ENCODE results near the gene PI4K2A. TPM values are rescaled to one million over a fixed set of nuclear protein-coding genes. Genes with fewer than 3 reads are reported as not detected.

The PI4K2A gene
- total and polyA plus RNA-seq, 4 experiments from 2014 or later: 8.5 to 9.9 (median 9.2) TPM

GRCh38 chr10:97618285-97618684, 22.2 kb upstream of the PI4K2A start:
- intact Hi-C loops (cut with micrococcal nuclease): no loop called here
- Histone ChIP-seq H3K9me3 (ENCODE audit: control insufficient read depth in 1 of 2, low read length in 2 of 2) (no peaks in the 10 kb centered on the region), H3K4me3 (ENCODE audit: low read length in 2 of 2) (no peak overlapping the region), H3K4me1 (ENCODE audit: insufficient read depth, low read length) (no peaks in the 10 kb centered on the region), H3K27me3 (ENCODE audit: insufficient read depth, low read length) (no peaks in the 10 kb centered on the region), H3K27ac (ENCODE audit: low read depth, low read length) (no peak overlapping the region), H3K36me3 (ENCODE audit: insufficient read depth, low read length) (no peaks in the 10 kb centered on the region)
- H3K27me3 Mint-ChIP-seq: no peaks in the 10 kb centered on the region
- CTCF ChIA-PET (ENCODE audit: partially characterized antibody): interaction anchor here (0.7 kb wide), 1 partner anchor 155 kb away, joined by 4 read pairs; no protein-coding TSS in a partner anchor
- POLR2A ChIA-PET (ENCODE audit: partially characterized antibody): no interaction called here
- H3K4me1 Mint-ChIP-seq: no peaks in the 10 kb centered on the region
- no peaks in the 10 kb centered on the region for H3K36me3 Mint-ChIP-seq
- no peak for DNase-seq
- no peak overlapping the region for H3K27ac Mint-ChIP-seq
- H3K4me3 Mint-ChIP-seq: no peak overlapping the region
- H3K9me3 Mint-ChIP-seq: no peaks in the 10 kb centered on the region

- no peaks in the 10 kb centered on the region for H3K36me3 Mint-ChIP-seq
- DNase-seq: no peak
- no peak overlapping the region for H3K4me3 ChIP-seq (ENCODE audit: low read length in 2 of 2)
- no peak overlapping the region for H3K27ac ChIP-seq (ENCODE audit: low read depth, low read length)
- no peaks in the 10 kb centered on the region for H3K27me3 Mint-ChIP-seq
- no peaks in the 10 kb centered on the region for H3K27me3 ChIP-seq (ENCODE audit: insufficient read depth, low read length)
- intact Hi-C loops (cut with micrococcal nuclease): no loop called here
- H3K27ac Mint-ChIP-seq: no peak overlapping the region
- no peak overlapping the region for H3K4me3 Mint-ChIP-seq
- no peaks in the 10 kb centered on the region for H3K4me1 ChIP-seq (ENCODE audit: insufficient read depth, low read length)
- POLR2A ChIA-PET (ENCODE audit: partially characterized antibody): no interaction called here
- no peaks in the 10 kb centered on the region for H3K9me3 Mint-ChIP-seq
- no peaks in the 10 kb centered on the region for H3K36me3 ChIP-seq (ENCODE audit: insufficient read depth, low read length)
- no peaks in the 10 kb centered on the region for H3K9me3 ChIP-seq (ENCODE audit: control insufficient read depth in 1 of 2, low read length in 2 of 2)
- CTCF ChIA-PET (ENCODE audit: partially characterized antibody): interaction anchor here (0.7 kb wide), 1 partner anchor 156 kb away, joined by 4 read pairs; no protein-coding TSS in a partner anchor
- H3K4me1 Mint-ChIP-seq: no peaks in the 10 kb centered on the region
These were observed 21.7 kb upstream of the PI4K2A start for GRCh38 chr10:97618733-97619132.

DNA sequence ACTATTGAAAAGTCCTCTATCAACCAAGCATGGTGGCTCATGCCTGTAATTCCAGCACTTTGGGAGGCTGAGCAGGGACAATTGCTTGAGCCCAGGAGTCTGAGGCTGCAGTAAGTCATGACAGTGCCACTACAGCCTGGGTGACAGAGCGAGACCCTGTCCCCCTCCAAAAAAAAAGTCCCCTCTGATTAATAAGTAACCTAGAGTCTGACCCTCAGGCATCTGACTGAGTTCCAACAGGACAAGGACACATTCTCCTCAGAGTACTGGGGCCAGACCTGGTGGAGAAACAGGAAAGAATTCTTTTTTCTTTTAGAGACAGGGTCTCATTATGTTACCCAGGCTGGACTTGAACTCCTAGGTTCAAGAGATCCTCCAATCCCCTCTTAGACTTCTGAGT, 17.2 kb upstream of the PI4K2A start:
- CTCF ChIA-PET (ENCODE audit: partially characterized antibody): no interaction called here
- H3K27me3 Mint-ChIP-seq: no peaks in the 10 kb centered on the region
- H3K4me3 Mint-ChIP-seq: no peak overlapping the region
- no peaks in the 10 kb centered on the region for H3K36me3 Mint-ChIP-seq
- Histone ChIP-seq H3K9me3 (ENCODE audit: control insufficient read depth in 1 of 2, low read length in 2 of 2) (no peaks in the 10 kb centered on the region), H3K4me1 (ENCODE audit: insufficient read depth, low read length) (no peaks in the 10 kb centered on the region), H3K27ac (ENCODE audit: low read depth, low read length) (no peak overlapping the region), H3K36me3 (ENCODE audit: insufficient read depth, low read length) (no peaks in the 10 kb centered on the region), H3K4me3 (ENCODE audit: low read length in 2 of 2) (no peak overlapping the region), H3K27me3 (ENCODE audit: insufficient read depth, low read length) (no peaks in the 10 kb centered on the region)
- H3K27ac Mint-ChIP-seq: no peak overlapping the region
- POLR2A ChIA-PET (ENCODE audit: partially characterized antibody): no interaction called here
- intact Hi-C loops (cut with micrococcal nuclease): no loop called here
- no peaks in the 10 kb centered on the region for H3K9me3 Mint-ChIP-seq
- no peak for DNase-seq
- H3K4me1 Mint-ChIP-seq: no peaks in the 10 kb centered on the region

DNA sequence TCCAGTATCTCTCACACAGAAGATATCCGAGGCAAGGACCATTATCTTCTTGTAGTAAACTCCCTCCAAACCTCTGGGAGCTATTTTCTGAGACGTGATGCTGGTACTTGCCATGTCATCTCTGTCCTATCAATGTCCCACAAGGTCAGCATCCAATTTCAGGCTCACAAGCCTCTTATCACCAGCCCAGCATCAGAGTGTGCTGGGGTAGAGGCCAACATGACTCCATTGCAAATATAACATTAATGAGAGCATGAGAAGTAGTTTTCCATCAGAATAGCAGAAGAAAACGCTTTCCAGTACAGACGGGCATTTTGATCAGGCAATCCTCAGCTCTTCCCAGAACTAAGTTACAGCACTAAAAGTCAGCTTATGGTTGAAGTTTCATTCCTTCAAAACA, 12.7 kb upstream of the PI4K2A start:
- no peaks in the 10 kb centered on the region for H3K27me3 ChIP-seq (ENCODE audit: insufficient read depth, low read length)
- ChIA-PET CTCF (ENCODE audit: partially characterized antibody) (no interaction called here), POLR2A (ENCODE audit: partially characterized antibody) (no interaction called here)
- H3K27ac Mint-ChIP-seq: no peak overlapping the region
- no peaks in the 10 kb centered on the region for H3K36me3 Mint-ChIP-seq
- H3K4me1 Mint-ChIP-seq: peaks cover 2 to 4% (median 3%) of the 10 kb centered on the region in 4 donors
- no peak overlapping the region for H3K27ac ChIP-seq (ENCODE audit: low read depth, low read length)
- no peak overlapping the region for H3K4me3 Mint-ChIP-seq
- no peaks in the 10 kb centered on the region for H3K9me3 Mint-ChIP-seq
- DNase-seq: no peak
- intact Hi-C loops (cut with micrococcal nuclease): no loop called here
- H3K9me3 ChIP-seq (ENCODE audit: control insufficient read depth in 1 of 2, low read length in 2 of 2): no peaks in the 10 kb centered on the region
- no peaks in the 10 kb centered on the region for H3K36me3 ChIP-seq (ENCODE audit: insufficient read depth, low read length)
- H3K27me3 Mint-ChIP-seq: no peaks in the 10 kb centered on the region
- peaks cover 4% of the 10 kb centered on the region for H3K4me1 ChIP-seq (ENCODE audit: insufficient read depth, low read length)
- H3K4me3 ChIP-seq (ENCODE audit: low read length in 2 of 2): no peak overlapping the region

DNA sequence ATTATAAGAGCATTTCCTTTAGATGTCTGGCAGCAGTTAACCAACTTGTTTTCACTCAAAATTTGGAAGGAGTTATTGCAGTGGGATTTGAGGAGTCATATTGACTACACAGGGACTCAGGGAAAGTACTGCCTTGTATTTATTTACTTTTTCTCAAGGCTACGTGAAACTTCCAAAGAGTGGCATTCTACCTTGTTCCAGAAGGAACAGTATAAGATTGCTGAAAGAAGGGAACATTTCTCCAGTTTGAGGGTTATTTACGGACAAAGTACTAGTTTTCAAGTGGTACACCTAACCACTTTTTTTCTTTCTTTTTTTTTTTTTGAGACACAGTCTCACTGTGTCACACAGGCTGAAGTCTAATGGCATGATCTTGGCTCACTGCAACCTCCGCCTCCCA, 12.2 kb upstream of the PI4K2A start:
- DNase-seq: no peak
- Mint-ChIP-seq H3K27ac (no peak overlapping the region), H3K27me3 (no peaks in the 10 kb centered on the region), H3K9me3 (peaks cover 0 to under 1% (median 0%) of the 10 kb centered on the region in 8 donors), H3K36me3 (peaks cover 0 to 1% of the 10 kb centered on the region in 2 donors), H3K4me3 (no peak overlapping the region), H3K4me1 (peaks cover 5 to 8% (median 7%) of the 10 kb centered on the region in 4 donors)
- peaks cover 7% of the 10 kb centered on the region for H3K4me1 ChIP-seq (ENCODE audit: insufficient read depth, low read length)
- intact Hi-C loops (cut with micrococcal nuclease): no loop called here
- H3K4me3 ChIP-seq (ENCODE audit: low read length in 2 of 2): no peak overlapping the region
- H3K27ac ChIP-seq (ENCODE audit: low read depth, low read length): no peak overlapping the region
- no peaks in the 10 kb centered on the region for H3K27me3 ChIP-seq (ENCODE audit: insufficient read depth, low read length)
- ChIA-PET POLR2A (ENCODE audit: partially characterized antibody) (no interaction called here), CTCF (ENCODE audit: partially characterized antibody) (no interaction called here)
- no peaks in the 10 kb centered on the region for H3K9me3 ChIP-seq (ENCODE audit: control insufficient read depth in 1 of 2, low read length in 2 of 2)
- no peaks in the 10 kb centered on the region for H3K36me3 ChIP-seq (ENCODE audit: insufficient read depth, low read length)

- ChIA-PET POLR2A (ENCODE audit: partially characterized antibody) (no interaction called here), CTCF (ENCODE audit: partially characterized antibody) (no interaction called here)
- peaks cover 7 to 19% (median 14%) of the 10 kb centered on the region in 4 donors for H3K4me1 Mint-ChIP-seq
- H3K27me3 ChIP-seq (ENCODE audit: insufficient read depth, low read length): no peaks in the 10 kb centered on the region
- no peaks in the 10 kb centered on the region for H3K9me3 ChIP-seq (ENCODE audit: control insufficient read depth in 1 of 2, low read length in 2 of 2)
- H3K27me3 Mint-ChIP-seq: no peaks in the 10 kb centered on the region
- H3K27ac ChIP-seq (ENCODE audit: low read depth, low read length): no peak overlapping the region
- DNase-seq: no peak
- peaks cover 10% of the 10 kb centered on the region for H3K4me1 ChIP-seq (ENCODE audit: insufficient read depth, low read length)
- no peaks in the 10 kb centered on the region for H3K36me3 ChIP-seq (ENCODE audit: insufficient read depth, low read length)
- peaks cover 0 to 4% (median 0%) of the 10 kb centered on the region in 8 donors for H3K9me3 Mint-ChIP-seq
- H3K36me3 Mint-ChIP-seq: peaks cover 0 to 5% of the 10 kb centered on the region in 2 donors
- intact Hi-C loops (cut with micrococcal nuclease): no loop called here
- no peak overlapping the region for H3K4me3 Mint-ChIP-seq
- no peak overlapping the region for H3K27ac Mint-ChIP-seq
- H3K4me3 ChIP-seq (ENCODE audit: low read length in 2 of 2): no peak overlapping the region
These were observed 11.2 kb upstream of the PI4K2A start for GRCh38 chr10:97629289-97629688.

DNA sequence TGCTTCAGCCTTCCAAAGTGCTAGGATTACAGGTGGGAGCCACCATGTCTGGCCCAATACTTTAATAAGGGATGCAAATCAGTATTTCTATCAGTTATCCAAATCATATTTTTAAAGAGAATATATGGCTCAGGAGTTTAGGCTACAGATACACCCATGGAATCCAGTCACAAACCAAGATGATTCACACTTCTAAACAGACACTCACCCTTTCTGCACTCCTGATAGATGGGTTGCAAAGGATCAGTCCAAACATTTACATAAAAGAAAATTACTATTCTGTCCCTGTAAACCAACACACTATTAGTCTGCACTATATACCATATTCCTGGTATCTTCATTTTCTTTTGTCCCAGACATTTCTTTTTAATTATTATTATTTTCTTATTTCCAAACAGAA, 9.4 kb upstream of the PI4K2A start:
- no peaks in the 10 kb centered on the region for H3K36me3 ChIP-seq (ENCODE audit: insufficient read depth, low read length)
- intact Hi-C loops (cut with micrococcal nuclease): loop anchor here (5.0 kb wide), 1 partner anchor 204 kb away; the partner anchor contains the start of gene PGAM1
- POLR2A ChIA-PET (ENCODE audit: partially characterized antibody): interaction anchor here (1.3 kb wide), 1 partner anchor 10 kb away, joined by 4 read pairs; no protein-coding TSS in a partner anchor

More for the DNA sequence above, 9.4 kb upstream of the PI4K2A start:
- no peak overlapping the region for H3K27ac ChIP-seq (ENCODE audit: low read depth, low read length)
- H3K27ac Mint-ChIP-seq: no peak overlapping the region
- no peaks in the 10 kb centered on the region for H3K27me3 ChIP-seq (ENCODE audit: insufficient read depth, low read length)
- no peak overlapping the region for H3K4me3 ChIP-seq (ENCODE audit: low read length in 2 of 2)
- CTCF ChIA-PET (ENCODE audit: partially characterized antibody): interaction anchor here (1.2 kb wide), 1 partner anchor 46 kb away, joined by 3 read pairs; no protein-coding TSS in a partner anchor
- no peaks in the 10 kb centered on the region for H3K9me3 ChIP-seq (ENCODE audit: control insufficient read depth in 1 of 2, low read length in 2 of 2)
- H3K9me3 Mint-ChIP-seq: peaks cover 0 to 4% (median 0%) of the 10 kb centered on the region in 8 donors
- H3K36me3 Mint-ChIP-seq: peaks cover 0 to 5% of the 10 kb centered on the region in 2 donors
- no peaks in the 10 kb centered on the region for H3K27me3 Mint-ChIP-seq
- DNase-seq: no peak
- H3K4me3 Mint-ChIP-seq: no peak overlapping the region
- H3K4me1 ChIP-seq (ENCODE audit: insufficient read depth, low read length): peaks cover 10% of the 10 kb centered on the region
- H3K4me1 Mint-ChIP-seq: peaks cover 7 to 19% (median 14%) of the 10 kb centered on the region in 4 donors
